MCF 10A (cell line): ENCODE data around the gene MAN2A1. TPM values are rescaled to one million over a fixed set of nuclear protein-coding genes. Genes with fewer than 3 reads are reported as not detected.

Source experiments
- BruUV-seq: library from RNA; stranded (reverse); fragments of 400-500 nt; replicated peaks from 2 replicates; lab custom pipeline; 2021; lab: Mats Ljungman, UMichigan
- CTCF ChIA-PET: fragments of 300-600 bp; sonication (Branson Sonifier 250); formaldehyde crosslinking; extraction: SDS; loops from one replicate; lab custom pipeline; 2021; ENCODE audit warnings: antibody characterized with exemption, inconsistent platforms; lab: Yijun Ruan, JAX
- POLR2A ChIA-PET: fragments of 300-600, 350-650 bp; sonication (Branson Sonifier 250); formaldehyde crosslinking; extraction: SDS; loops from one replicate; lab custom pipeline; 2020; ENCODE audit warnings: antibody characterized with exemption, inconsistent platforms; lab: Yijun Ruan, JAX
- DNase-seq: peaks from one replicate; pipeline ENCODE4 v3.0.0-alpha.2; 2018; ENCODE audit not compliant: unreplicated experiment
- H3K27ac Mint-ChIP-seq: one replicate; pipeline ENCODE4 v1.8.0; 2022; ENCODE audit warnings: mild to moderate bottlenecking, low read depth, mixed read lengths; ENCODE audit not compliant: unreplicated experiment
- H3K27me3 Mint-ChIP-seq: one replicate; pipeline ENCODE4 v1.8.0; 2022; ENCODE audit warnings: mixed read lengths; ENCODE audit not compliant: insufficient read depth, unreplicated experiment
- H3K36me3 Mint-ChIP-seq: one replicate; pipeline ENCODE4 v1.8.0; 2022; ENCODE audit warnings: mild to moderate bottlenecking, moderate library complexity, mixed read lengths; ENCODE audit not compliant: insufficient read depth, unreplicated experiment
- H3K4me1 Mint-ChIP-seq: one replicate; pipeline ENCODE4 v1.8.0; 2022; ENCODE audit warnings: mixed read lengths; ENCODE audit not compliant: insufficient read depth, unreplicated experiment
- H3K4me3 Mint-ChIP-seq: one replicate; pipeline ENCODE4 v1.8.0; 2022; ENCODE audit warnings: mild to moderate bottlenecking, moderate library complexity, mixed read lengths; ENCODE audit not compliant: unreplicated experiment
- H3K9me3 Mint-ChIP-seq: one replicate; pipeline ENCODE4 v1.8.0; 2022; ENCODE audit warnings: mixed read lengths; ENCODE audit not compliant: unreplicated experiment
- CTCF ChIP-seq: fragments of 200-600 bp; IDR thresholded peaks from one replicate; pipeline ENCODE4 v1.8.0; 2022; ENCODE audit warnings: antibody characterized with exemption, mild to moderate bottlenecking; ENCODE audit not compliant: unreplicated experiment
- intact Hi-C: fragments of 100-400 bp; cut with micrococcal nuclease; formaldehyde crosslinking; loops from 2 replicates; pipeline ENCODE4 v1.14.1; 2022
- total RNA-seq: library from RNA; stranded (reverse); gene quantifications from 2 replicates; pipeline ENCODE4 v1.2.3, GENCODE V29; 2022

The MAN2A1 gene
- total RNA-seq, 1 experiment from 2014 or later: 44.1 TPM

GRCh38 chr5:109837231-109837861, 147.6 kb downstream of the MAN2A1 start:
- Mint-ChIP-seq H3K4me1 (no peaks in the 10 kb centered on the region), H3K27me3 (no peaks in the 10 kb centered on the region), H3K4me3 (no peak overlapping the region), H3K36me3 (peaks cover 17% of the 10 kb centered on the region), H3K27ac (no peak overlapping the region), H3K9me3 (no peaks in the 10 kb centered on the region)
- BruUV-seq: no TSS peak
- no peak for DNase-seq
- POLR2A ChIA-PET: interaction anchor here (1.3 kb wide), 1 partner anchor 10 kb away, joined by 3 read pairs; no protein-coding TSS in a partner anchor
- no peak for TF ChIP-seq CTCF
- intact Hi-C loops: no loop called here
- CTCF ChIA-PET: no interaction called here

- Mint-ChIP-seq H3K27me3 (no peaks in the 10 kb centered on the region), H3K9me3 (no peaks in the 10 kb centered on the region), H3K4me3 (no peak overlapping the region), H3K27ac (no peak overlapping the region), H3K36me3 (peaks cover 21% of the 10 kb centered on the region), H3K4me1 (no peaks in the 10 kb centered on the region)
- no peak for DNase-seq
- TF ChIP-seq CTCF: no peak
- ChIA-PET POLR2A (no interaction called here), CTCF (interaction anchor here (0.6 kb wide), 1 partner anchor 123 kb away, joined by 3 read pairs; no protein-coding TSS in a partner anchor)
- no TSS peak for BruUV-seq
- intact Hi-C loops: no loop called here
These were observed 148.4 kb downstream of the MAN2A1 start for GRCh38 chr5:109838157-109838556.

- no peaks in the 10 kb centered on the region for H3K9me3 Mint-ChIP-seq
- ChIA-PET CTCF (interaction anchor here (1.1 to 1.3 kb wide), 2 partner anchors 12 to 654 kb away, joined by 3 read pairs; no protein-coding TSS in a partner anchor), POLR2A (interaction anchor here (0.6 kb wide), 1 partner anchor 435 kb away, joined by 3 read pairs; no protein-coding TSS in a partner anchor)
- no peak for DNase-seq
- no peaks in the 10 kb centered on the region for H3K27me3 Mint-ChIP-seq
- peaks cover 6% of the 10 kb centered on the region for H3K4me1 Mint-ChIP-seq
- H3K36me3 Mint-ChIP-seq: peaks cover 39% of the 10 kb centered on the region
- intact Hi-C loops: loop anchor here (2.0 kb wide), 1 partner anchor 153 kb away; no protein-coding TSS in a partner anchor
- no TSS peak for BruUV-seq
- H3K4me3 Mint-ChIP-seq: no peak overlapping the region
- H3K27ac Mint-ChIP-seq: no peak overlapping the region
- TF ChIP-seq CTCF: peak; percentile 39
These were observed 154.4 kb downstream of the MAN2A1 start for GRCh38 chr5:109844148-109844547.

GRCh38 chr5:109844695-109845094, 155.0 kb downstream of the MAN2A1 start:
- ChIA-PET CTCF (interaction anchor here (1.1 to 1.3 kb wide), 2 partner anchors 12 to 654 kb away, joined by 3 read pairs; no protein-coding TSS in a partner anchor), POLR2A (no interaction called here)
- BruUV-seq: no TSS peak
- peak; percentile 40 for DNase-seq
- intact Hi-C loops: loop anchor here (2.0 kb wide), 1 partner anchor 154 kb away; no protein-coding TSS in a partner anchor
- Mint-ChIP-seq H3K27me3 (no peaks in the 10 kb centered on the region), H3K4me1 (peaks cover 6% of the 10 kb centered on the region), H3K27ac (no peak overlapping the region), H3K4me3 (no peak overlapping the region), H3K9me3 (no peaks in the 10 kb centered on the region), H3K36me3 (peaks cover 42% of the 10 kb centered on the region)
- TF ChIP-seq CTCF: no peak
